ENCODE data around the gene POLR2I. TPM values are rescaled to one million over a fixed set of nuclear protein-coding genes. Genes with fewer than 3 reads are reported as not detected.

The POLR2I gene
- total and polyA plus RNA-seq, 11 donors, result 80.4 to 180 (median 107) TPM

DNA sequence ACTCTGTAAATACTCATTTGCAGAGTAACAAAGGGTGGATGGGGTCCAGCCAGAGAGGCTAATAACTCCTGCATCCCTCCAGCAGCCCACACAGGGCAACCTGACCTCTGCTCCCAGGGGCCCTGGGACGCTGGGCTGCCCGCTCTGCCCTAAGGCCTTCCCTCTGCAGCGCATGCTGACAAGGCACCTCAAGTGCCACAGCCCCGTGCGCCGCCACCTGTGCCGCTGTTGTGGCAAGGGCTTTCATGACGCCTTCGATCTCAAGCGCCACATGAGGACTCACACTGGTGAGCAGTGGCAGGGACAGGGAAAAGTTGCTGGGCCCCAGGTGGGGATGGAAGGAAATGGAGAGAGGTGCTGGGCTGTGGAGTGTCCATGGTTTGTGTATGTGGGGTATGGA, 2.0 kb downstream of the POLR2I start:
- H3K36me3 ChIP-seq, result peaks cover 0 to 42% (median 36%) of the 10 kb centered on the region in 9 donors
- TF ChIP-seq, protein P1, sequence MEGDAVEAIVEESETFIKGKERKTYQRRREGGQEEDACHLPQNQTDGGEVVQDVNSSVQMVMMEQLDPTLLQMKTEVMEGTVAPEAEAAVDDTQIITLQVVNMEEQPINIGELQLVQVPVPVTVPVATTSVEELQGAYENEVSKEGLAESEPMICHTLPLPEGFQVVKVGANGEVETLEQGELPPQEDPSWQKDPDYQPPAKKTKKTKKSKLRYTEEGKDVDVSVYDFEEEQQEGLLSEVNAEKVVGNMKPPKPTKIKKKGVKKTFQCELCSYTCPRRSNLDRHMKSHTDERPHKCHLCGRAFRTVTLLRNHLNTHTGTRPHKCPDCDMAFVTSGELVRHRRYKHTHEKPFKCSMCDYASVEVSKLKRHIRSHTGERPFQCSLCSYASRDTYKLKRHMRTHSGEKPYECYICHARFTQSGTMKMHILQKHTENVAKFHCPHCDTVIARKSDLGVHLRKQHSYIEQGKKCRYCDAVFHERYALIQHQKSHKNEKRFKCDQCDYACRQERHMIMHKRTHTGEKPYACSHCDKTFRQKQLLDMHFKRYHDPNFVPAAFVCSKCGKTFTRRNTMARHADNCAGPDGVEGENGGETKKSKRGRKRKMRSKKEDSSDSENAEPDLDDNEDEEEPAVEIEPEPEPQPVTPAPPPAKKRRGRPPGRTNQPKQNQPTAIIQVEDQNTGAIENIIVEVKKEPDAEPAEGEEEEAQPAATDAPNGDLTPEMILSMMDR (IDR thresholded peaks at IDR 0.05), result no peak
- TF ChIP-seq POLR2A (IDR thresholded peaks at IDR 0.05), result no peak
- intact Hi-C loops (cut with DNase I), result loop anchor here in 5 of 10 donors (5.0 to 10.0 kb wide), 4 partner anchors 55 to 120 kb away; partner anchors contain the start of gene SDHAF1 (in 3 of the 5)
- 93 to 98% (median 96%) methylated on average over 10 of the region's 10 CpGs for WGBS, 4 donors
- H3K27me3 ChIP-seq, result no peaks in the 10 kb centered on the region
- no peak overlapping the region for H3K4me3 ChIP-seq
- peaks cover 3 to 32% (median 19%) of the 10 kb centered on the region in 12 donors for H3K4me1 ChIP-seq
- DNase-seq (no peak), ATAC-seq (no peak)
- no peaks in the 10 kb centered on the region for H3K9me3 ChIP-seq
- no peak overlapping the region for H3K27ac ChIP-seq

DNA sequence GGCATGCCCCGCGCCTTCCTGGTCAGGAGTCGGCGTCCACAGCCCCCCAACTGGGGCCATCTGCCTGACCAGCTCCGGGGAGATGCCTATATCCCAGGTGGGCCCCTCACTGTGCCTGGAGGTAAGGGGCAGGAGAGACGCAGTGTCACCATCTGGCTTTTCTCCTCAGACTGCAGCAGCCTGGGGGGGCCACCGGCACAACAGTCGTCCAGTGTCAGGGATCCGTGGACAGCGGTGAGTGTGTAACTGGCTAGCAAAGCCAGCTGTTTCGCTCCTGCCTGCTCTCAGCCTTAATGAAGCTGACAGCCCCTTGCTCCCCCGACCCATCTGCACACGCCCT, 3.5 kb downstream of the POLR2I start:
- intact Hi-C loops (cut with DNase I), result loop anchor here in 5 of 10 donors (5.0 to 10.0 kb wide), 4 partner anchors 54 to 119 kb away; partner anchors contain the start of gene SDHAF1 (in 3 of the 5)
- WGBS, 4 donors, result 79 to 84% (median 81%) methylated on average over 8 to 13 of the region's 13 CpGs
- no peak for ATAC-seq

DNA sequence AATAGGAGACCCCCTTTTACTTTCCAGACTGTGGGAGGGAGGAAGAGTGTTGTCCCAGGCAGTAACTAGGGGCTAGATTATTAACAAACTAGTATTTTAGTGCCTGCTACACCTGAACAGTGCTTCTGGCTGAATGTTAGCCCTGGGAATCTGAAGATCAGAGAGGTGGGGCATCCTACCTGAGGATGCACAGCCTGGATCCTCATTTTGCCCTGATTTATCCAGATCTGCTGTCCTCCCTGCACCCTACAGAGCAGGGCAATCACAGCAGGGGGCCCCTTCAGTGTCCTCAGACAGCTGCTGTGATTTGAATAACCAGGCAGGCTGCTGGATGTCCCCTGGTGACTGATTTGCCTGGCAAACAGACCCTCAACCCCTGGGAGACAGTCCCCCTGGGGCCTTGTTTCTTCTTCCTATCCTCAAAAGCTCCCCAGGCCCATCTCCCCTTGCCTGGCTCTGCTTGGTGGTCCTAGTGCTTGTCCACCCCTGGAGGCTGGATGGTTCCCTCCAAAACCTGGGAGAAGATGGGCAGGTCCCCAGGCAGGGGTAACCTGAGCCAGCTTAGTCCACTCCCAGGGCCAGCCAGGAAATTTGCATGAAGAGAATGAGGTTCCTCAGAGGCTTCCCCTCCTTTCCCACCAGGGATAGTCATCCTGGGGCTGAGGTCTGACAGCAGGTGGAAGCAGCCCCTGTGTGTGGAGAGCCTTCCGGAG, 4.0 kb downstream of the POLR2I start, which contains the start of gene OVOL3:
Gene OVOL3, plus strand, starts transcription at position 657 of the 713 bp plus-strand sequence. CDS start 60 bp downstream, outside the sequence.
- Histone ChIP-seq H3K4me3 (no peak within 1 kb of the TSS), H3K36me3 (peaks cover 0 to 33% (median 28%) of the 10 kb centered on the region in 9 donors), H3K4me1 (peaks cover 0 to 18% (median 9%) of the 10 kb centered on the region in 12 donors), H3K27ac (no peak within 1 kb of the TSS), H3K9me3 (no peaks in the 10 kb centered on the region), H3K27me3 (no peaks in the 10 kb centered on the region)
- TF ChIP-seq POLR2A (IDR thresholded peaks at IDR 0.05), result no peak
- TF ChIP-seq, protein P1 (IDR thresholded peaks at IDR 0.05), result no peak
- no peak for DNase-seq
- WGBS, 4 donors, result 49 to 94% (median 50%) methylated on average over 1 of the region's 1 CpG; no CpG with 5 or more reads in 1 of the 4 donors
- ATAC-seq, result no peak
- intact Hi-C loops (cut with DNase I), result loop anchor here in 5 of 10 donors (5.0 to 10.0 kb wide), 4 partner anchors 53 to 118 kb away; partner anchors contain the start of gene SDHAF1 (in 3 of the 5)

More for the DNA sequence above, 3.5 kb downstream of the POLR2I start:
- Histone ChIP-seq H3K36me3 (peaks cover 0 to 33% (median 28%) of the 10 kb centered on the region in 9 donors), H3K27ac (no peak overlapping the region), H3K9me3 (no peaks in the 10 kb centered on the region), H3K27me3 (no peaks in the 10 kb centered on the region), H3K4me1 (peaks cover under 1 to 23% (median 13%) of the 10 kb centered on the region in 12 donors), H3K4me3 (no peak overlapping the region)
- DNase-seq, result no peak
- TF ChIP-seq, protein P1 (IDR thresholded peaks at IDR 0.05), result no peak
- no peak for TF ChIP-seq POLR2A (IDR thresholded peaks at IDR 0.05)

DNA sequence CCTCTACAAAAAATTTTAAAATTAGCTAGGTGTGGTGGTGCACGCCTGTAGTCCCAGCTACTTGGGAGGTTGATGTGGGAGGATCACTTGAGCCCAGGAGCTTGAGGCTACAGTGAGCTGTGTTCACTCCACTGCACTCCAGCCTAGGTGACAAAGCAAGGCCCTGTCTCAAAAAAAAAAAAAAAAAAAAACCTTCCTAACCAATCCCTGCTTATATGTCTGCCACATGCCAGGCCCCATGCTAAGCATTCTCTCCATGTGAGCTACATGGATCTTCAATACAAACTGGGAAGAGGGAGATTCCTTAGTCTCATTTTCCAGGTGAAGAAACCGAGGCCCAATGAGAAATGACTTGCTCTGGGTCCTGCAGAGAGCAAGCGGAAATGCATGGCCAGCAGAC, 6.0 kb downstream of the POLR2I start:
- ATAC-seq (no peak), DNase-seq (no peak)
- Histone ChIP-seq H3K27me3 (no peaks in the 10 kb centered on the region), H3K4me3 (no peak overlapping the region), H3K4me1 (peaks cover 0 to 8% (median 4%) of the 10 kb centered on the region in 12 donors), H3K27ac (no peak overlapping the region), H3K9me3 (no peaks in the 10 kb centered on the region), H3K36me3 (peaks cover 0 to 39% (median 28%) of the 10 kb centered on the region in 9 donors)
- TF ChIP-seq, protein P1 (IDR thresholded peaks at IDR 0.05), result no peak
- TF ChIP-seq POLR2A (IDR thresholded peaks at IDR 0.05), result no peak
- WGBS, 4 donors, result 91 to 97% (median 95%) methylated on average over 3 of the region's 3 CpGs
- intact Hi-C loops (cut with DNase I), result loop anchor here in 1 of 10 donors (5.0 kb wide), 1 partner anchor 51 kb away; no protein-coding TSS in a partner anchor

All from heart left ventricle (tissue), 16 donors.